K562 (cell line): Measurements from ENCODE around the gene PTGIS.

Experiments
- ATF1 ChIP-seq, 2 experiments: fragments of 450-650 bp in 1 of 2; IDR thresholded peaks; 2 replicates each; pipeline ENCODE4 v1.6.1; 2016; ENCODE audit warnings: missing compliant biosample characterization in 1 of 2, missing genetic modification characterization in 1 of 2
- CEBPB ChIP-seq: fragments of 450-650 bp; IDR thresholded peaks from 2 replicates; pipeline ENCODE4 v1.6.1; 2016; ENCODE audit warnings: missing genetic modification characterization, missing compliant biosample characterization
- EP300 ChIP-seq: IDR thresholded peaks from 2 replicates; pipeline ENCODE4 v1.6.1; 2012; ENCODE audit warnings: low read length, improper control_type of control experiment
- FOXM1 ChIP-seq, 2 experiments: fragments of 450-650 bp in 1 of 2; sonication (generic) in 1 of 2; formaldehyde crosslinking in 1 of 2; IDR thresholded peaks; 2 replicates each; pipeline versions ENCODE4 v1.6.1 to v1.9.0; 2017 to 2022; ENCODE audit warnings: low read depth in 2 of 2, mild to moderate bottlenecking in 2 of 2, missing genetic modification reagents in 1 of 2, moderate library complexity in 1 of 2
- GATAD2B ChIP-seq: fragments of 450-650 bp; IDR thresholded peaks from 2 replicates; pipeline ENCODE4 v1.6.1; 2017; ENCODE audit warnings: mild to moderate bottlenecking, borderline replicate concordance
- IRF1 ChIP-seq: sonication (generic); formaldehyde crosslinking; IDR thresholded peaks from 2 replicates; pipeline ENCODE4 v1.8.0; 2022; ENCODE audit warnings: missing genetic modification reagents, mild to moderate bottlenecking, borderline replicate concordance
- MCM3 ChIP-seq: fragments of 450-650 bp; IDR thresholded peaks from 2 replicates; pipeline ENCODE4 v1.6.1; 2016
- RBFOX2 ChIP-seq: fragments of 200-400 bp; formaldehyde crosslinking; IDR thresholded peaks from 2 replicates; pipeline ENCODE4 v1.6.1; 2017; ENCODE audit warnings: low read depth, mild to moderate bottlenecking, low read length, moderate library complexity
- RERE ChIP-seq: sonication (generic); formaldehyde crosslinking; IDR thresholded peaks from 2 replicates; pipeline ENCODE4 v1.8.0; 2023; ENCODE audit warnings: missing genetic modification reagents, mild to moderate bottlenecking, borderline replicate concordance
- SAFB2 ChIP-seq: fragments of 200-400 bp; formaldehyde crosslinking; IDR thresholded peaks from 2 replicates; pipeline ENCODE4 v1.6.1; 2018; ENCODE audit warnings: borderline replicate concordance, low read length, low read depth, moderate library complexity; ENCODE audit not compliant: severe bottlenecking
- SMARCB1 ChIP-seq: IDR thresholded peaks from 2 replicates; pipeline ENCODE4 v1.6.1; 2011; ENCODE audit warnings: improper control_type of control experiment, low read depth; ENCODE audit not compliant: insufficient read length
- USF1 ChIP-seq: sonication (generic); formaldehyde crosslinking; IDR thresholded peaks from 2 replicates; pipeline ENCODE4 v1.9.0; 2022; ENCODE audit warnings: mild to moderate bottlenecking, missing genetic modification reagents
- ZMIZ1 ChIP-seq, 2 experiments: fragments of 150-350 bp in 1 of 2; IDR thresholded peaks; 2 replicates each; pipeline ENCODE4 v1.6.1; 2012 to 2016; ENCODE audit warnings: low read depth in 2 of 2, low read length in 2 of 2, mild to moderate bottlenecking in 1 of 2, moderate library complexity in 1 of 2
- ZNF507 ChIP-seq: conservative IDR thresholded peaks from 2 replicates; pipeline ENCODE4 v1.6.1; 2017; ENCODE audit warnings: missing genetic modification characterization, missing compliant biosample characterization

GRCh38 chr20:49591217-49591865, 23.4 kb upstream of the PTGIS start:
- TF ChIP-seq IRF1 (CRISPR knock-in tag), result no peak
- TF ChIP-seq GATAD2B, result no peak
- no peak for TF ChIP-seq EP300
- no peak for TF ChIP-seq USF1
- no peak for TF ChIP-seq SMARCB1
- TF ChIP-seq ZMIZ1 (IDR thresholded peaks at IDR 0.05; ENCODE audit: low read depth in 2 of 2, low read length in 2 of 2), result no peak
- no peak for TF ChIP-seq ZNF507 (tag)
- TF ChIP-seq RERE, result no peak
- no peak for TF ChIP-seq FOXM1 (IDR thresholded peaks at IDR 0.05; ENCODE audit: low read depth)
- TF ChIP-seq FOXM1 (CRISPR knock-in tag; IDR thresholded peaks at IDR 0.05; ENCODE audit: low read depth), result no peak
- no peak for TF ChIP-seq RBFOX2
- TF ChIP-seq MCM3, result no peak
- no peak for TF ChIP-seq SAFB2
- TF ChIP-seq CEBPB (tag), result no peak
- no peak for TF ChIP-seq ATF1 (CRISPR knock-in tag; IDR thresholded peaks at IDR 0.05)
- TF ChIP-seq ATF1 (tag; IDR thresholded peaks at IDR 0.05), result no peak
